GM12878 (cell line): Measurements from ENCODE around the gene TLE3. TPM values are rescaled to one million over a fixed set of nuclear protein-coding genes. Genes with fewer than 3 reads are reported as not detected.

ENCODE experiments used
- ATAC-seq: fragments of 200-7000 bp; cut with Tn5 transposase; 3 replicates; pipeline ENCODE4 v1.9.1; 2020; ENCODE audit warnings: mild to moderate bottlenecking, moderate library complexity
- BruUV-seq: library from RNA; stranded (reverse); fragments of 400-500 nt; replicated peaks from 2 replicates; lab custom pipeline; 2021; lab: Mats Ljungman, UMichigan
- CTCF ChIA-PET: fragments of 300-600 bp; sonication (Branson Sonifier 250); formaldehyde crosslinking; extraction: SDS; loops from one replicate; lab custom pipeline; 2021; ENCODE audit warnings: inconsistent platforms; lab: Yijun Ruan, JAX
- POLR2A ChIA-PET: fragments of 350-600 bp; formaldehyde crosslinking; extraction: SDS; loops from one replicate; lab custom pipeline; 2021; ENCODE audit warnings: inconsistent platforms; lab: Charles Lee
- RAD21 ChIA-PET: fragments of 300-600 bp; sonication (Branson Sonifier 250); formaldehyde crosslinking; loops from one replicate; lab custom pipeline; 2023; ENCODE audit warnings: antibody characterized with exemption; ENCODE audit not compliant: unreplicated experiment; lab: Charles Lee
- SMC1A ChIA-PET: fragments of 300-600 bp; sonication (Branson Sonifier 250); formaldehyde crosslinking; loops from one replicate; lab custom pipeline; 2023; ENCODE audit not compliant: unreplicated experiment, uncharacterized antibody; lab: Charles Lee
- DNase-seq: peaks from one replicate; pipeline ENCODE4 v3.0.0-alpha.2; 2011; ENCODE audit warnings: low read depth, low spot score
- FAIRE-seq: peaks from 3 replicates; lab custom pipeline; 2011; peaks lifted over from hg19 to GRCh38; lab: Jason Lieb, UNC
- H2AFZ ChIP-seq: 2 replicates; pipeline ENCODE4 v1.6.0; 2011; ENCODE audit warnings: low read depth, low read length, control low read depth; ENCODE audit not compliant: control insufficient read depth
- H3K27ac ChIP-seq: 2 replicates; pipeline ENCODE4 v1.5.1; 2011; ENCODE audit warnings: control low read depth; ENCODE audit not compliant: control insufficient read depth, insufficient read depth
- H3K27me3 ChIP-seq, 2 experiments: replicated peaks in 1 of 2; 2 replicates each; pipeline versions ENCODE4 v1.6.0 to v1.6.1; 2011; ENCODE audit warnings: low read length in 1 of 2; ENCODE audit not compliant: control insufficient read depth in 2 of 2, insufficient read depth in 2 of 2
- H3K36me3 ChIP-seq, 2 experiments: 2 replicates each; pipeline ENCODE4 v1.5.1; 2011; ENCODE audit warnings: low read length in 1 of 2; ENCODE audit not compliant: control insufficient read depth in 2 of 2, insufficient read depth in 2 of 2
- H3K4me1 ChIP-seq: 2 replicates; pipeline ENCODE4 v1.6.1; 2011; ENCODE audit warnings: mild to moderate bottlenecking, low read length, moderate library complexity, mixed read lengths; ENCODE audit not compliant: control insufficient read depth, insufficient read depth
- H3K4me2 ChIP-seq: 2 replicates; pipeline ENCODE4 v1.6.0; 2011; ENCODE audit warnings: control low read depth; ENCODE audit not compliant: control insufficient read depth, insufficient read depth
- H3K4me3 ChIP-seq: fragments of 200-600 bp; sonication (generic); 2 replicates; pipeline ENCODE4 v1.5.1; 2016
- H3K79me2 ChIP-seq: 2 replicates; pipeline ENCODE4 v1.6.0; 2011; ENCODE audit warnings: low read length; ENCODE audit not compliant: control insufficient read depth, insufficient read depth
- H3K9ac ChIP-seq: 2 replicates; pipeline ENCODE4 v1.8.0; 2011; ENCODE audit warnings: low read length, control low read depth, mixed read lengths; ENCODE audit not compliant: control insufficient read depth, insufficient read depth
- H3K9me3 ChIP-seq: replicated peaks from 3 replicates; pipeline ENCODE4 v1.5.1; 2011; ENCODE audit warnings: mild to moderate bottlenecking, low read length; ENCODE audit not compliant: control insufficient read depth, insufficient read depth
- H4K20me1 ChIP-seq: 2 replicates; pipeline ENCODE4 v1.6.0; 2011; ENCODE audit not compliant: control insufficient read depth, insufficient read depth
- BACH1 ChIP-seq: fragments of 450-650 bp; IDR thresholded peaks from 2 replicates; pipeline ENCODE4 v1.6.1; 2017; ENCODE audit warnings: mild to moderate bottlenecking, borderline replicate concordance
- CREM ChIP-seq: IDR thresholded peaks from 2 replicates; pipeline ENCODE4 v1.6.1; 2014; ENCODE audit warnings: antibody characterized with exemption, low read depth
- EGR1 ChIP-seq, 2 experiments: IDR thresholded peaks; 1 replicate in 1 of 2; 2 replicates in 1 of 2; pipeline ENCODE4 v1.6.1; 2011 to 2012; ENCODE audit warnings: low read depth in 2 of 2, low read length in 2 of 2, borderline replicate concordance in 1 of 2, mild to moderate bottlenecking in 1 of 2, moderate library complexity in 1 of 2
- EP300 ChIP-seq, 2 experiments: fragments of 150-350 bp in 1 of 2; IDR thresholded peaks; 2 replicates each; pipeline ENCODE4 v1.6.1; 2011 to 2012; ENCODE audit warnings: low read depth in 2 of 2, low read length in 2 of 2, borderline replicate concordance in 1 of 2, improper control_type of control experiment in 1 of 2, inconsistent platforms in 1 of 2; ENCODE audit not compliant: control insufficient read depth in 1 of 2
- JUNB ChIP-seq: IDR thresholded peaks from 2 replicates; pipeline ENCODE4 v1.6.1; 2016; ENCODE audit warnings: antibody characterized with exemption, mild to moderate bottlenecking
- MEF2A ChIP-seq: IDR thresholded peaks from 2 replicates; pipeline ENCODE4 v1.6.1; 2011; ENCODE audit warnings: low read depth, mild to moderate bottlenecking, low read length, moderate library complexity; ENCODE audit not compliant: insufficient read depth
- MTA3 ChIP-seq: IDR thresholded peaks from 2 replicates; pipeline ENCODE4 v1.6.1; 2012; ENCODE audit warnings: low read length, inconsistent platforms, borderline replicate concordance
- MYC ChIP-seq: IDR thresholded peaks from 2 replicates; pipeline ENCODE4 v1.6.1; 2011; ENCODE audit warnings: mild to moderate bottlenecking, low read length, moderate library complexity, inconsistent platforms; ENCODE audit not compliant: insufficient read depth, insufficient replicate concordance, insufficient read length, severe bottlenecking
- RAD21 ChIP-seq: IDR thresholded peaks from 2 replicates; pipeline ENCODE4 v1.6.1; 2011; ENCODE audit warnings: mild to moderate bottlenecking, low read depth, low read length, moderate library complexity; ENCODE audit not compliant: insufficient read depth
- RFX5 ChIP-seq: IDR thresholded peaks from 2 replicates; pipeline ENCODE4 v1.6.1; 2011; ENCODE audit warnings: low read depth, low read length, improper control_type of control experiment
- TCF7 ChIP-seq: IDR thresholded peaks from 2 replicates; pipeline ENCODE4 v1.6.1; 2014; ENCODE audit warnings: antibody characterized with exemption, borderline replicate concordance
- ZNF384 ChIP-seq: IDR thresholded peaks from 2 replicates; pipeline ENCODE4 v1.6.1; 2012; ENCODE audit warnings: low read depth, mild to moderate bottlenecking, low read length, improper control_type of control experiment, borderline replicate concordance
- WGBS: methylation state at CpG from one replicate; pipeline ENCODE4 v1.1.6; 2016; ENCODE audit warnings: low lambda C conversion rate; ENCODE audit not compliant: insufficient replicate concordance, insufficient coverage; ENCODE audit errors: missing lambda C conversion rate; 5-methylcytosine and 5-hydroxymethylcytosine counted together
- in situ Hi-C: fragments of 300-500 bp; cut with MboI; formaldehyde crosslinking; loops from 9 replicates; pipeline ENCODE4 v1.14.3; 2018; ENCODE audit warnings: mixed read lengths
- intact Hi-C: fragments of 100-400 bp; cut with micrococcal nuclease; formaldehyde crosslinking; loops from one replicate; pipeline ENCODE4 v1.14.2; 2022; ENCODE audit not compliant: unreplicated experiment
- polyA plus RNA-seq, 11 experiments: library from polyadenylated mRNA; depleted of rRNA in 4 of 11; unstranded in 6 of 11; stranded (reverse) in 5 of 11; fragments of >200 nt; fragmentation: Nextera tagmentation in 4 of 11; fragmentation: Illumina TruSeq in 1 of 11; extraction: Ambion mirVana in 4 of 11; extraction: Trizol in 1 of 11; gene quantifications; 1 replicate in 1 of 11; 2 replicates in 10 of 11; pipeline versions ENCODE4 v1.2.1 to v1.2.3, GENCODE V29; 2011 to 2016; ENCODE audit warnings: inconsistent platforms in 2 of 11, missing spikeins in 2 of 11, low read depth in 1 of 11
- total RNA-seq, 4 experiments: library from RNA; depleted of rRNA in 3 of 4; stranded (reverse); fragments of >200 nt in 3 of 4; fragmentation: Illumina TruSeq in 1 of 4; extraction: Trizol in 1 of 4; gene quantifications; 2 replicates each; pipeline versions ENCODE4 v1.2.1 to v1.2.3, GENCODE V29; 2013 to 2021
- TF ChIP-seq, protein P1 (sequence below): fragments of 450-650 bp; IDR thresholded peaks from 2 replicates; pipeline ENCODE4 v1.6.1; 2016; ENCODE audit warnings: mild to moderate bottlenecking
- TF ChIP-seq, protein P2 (sequence below): fragments of 450-650 bp; IDR thresholded peaks from 2 replicates; pipeline ENCODE4 v1.6.1; 2017; ENCODE audit warnings: mild to moderate bottlenecking, moderate library complexity

Gene TLE3
- total and polyA plus RNA-seq, 10 of the 15 experiments (the other 5 are each of a cell fraction or from before 2014, with no cell fraction given): 1.2 to 65.5 (median 9.7) TPM

DNA sequence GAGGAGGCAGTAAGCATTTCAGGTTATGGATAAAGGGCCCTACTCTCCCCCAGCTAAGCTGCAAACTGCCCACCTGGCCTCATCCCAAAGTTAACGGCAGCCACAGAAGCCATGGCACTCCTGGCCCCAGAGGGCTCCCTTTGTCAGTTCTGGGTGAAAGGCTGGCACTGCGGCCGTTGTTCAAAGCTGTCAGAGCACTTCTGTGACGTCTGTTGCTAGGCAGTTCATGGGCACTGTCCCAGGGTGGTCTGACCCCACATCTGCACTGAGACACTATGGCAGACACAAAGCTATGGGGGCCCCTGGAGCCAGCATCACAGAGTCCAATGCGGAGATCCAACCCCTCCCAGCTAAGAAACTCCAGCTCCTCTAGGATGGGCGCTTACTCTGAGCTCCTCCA is 30.0 kb downstream of the TLE3 start:
- Histone ChIP-seq H3K4me3 (no peak overlapping the region), H3K79me2 (no peaks in the 10 kb centered on the region), H3K9ac (no peak overlapping the region), H3K27me3 (no peaks in the 10 kb centered on the region), H2AFZ (no peak overlapping the region), H3K9me3 (no peaks in the 10 kb centered on the region), H3K4me2 (no peak overlapping the region), H3K27ac (no peak overlapping the region), H3K36me3 (peaks cover 42 to 68% of the 10 kb centered on the region in 2 experiments), H3K4me1 (no peaks in the 10 kb centered on the region), H4K20me1 (peaks cover 4% of the 10 kb centered on the region)
- POLR2A ChIA-PET: interaction anchor here (0.6 kb wide), 1 partner anchor 396 kb away, joined by 3 read pairs; no protein-coding TSS in a partner anchor
- ATAC-seq (no peak), FAIRE-seq (no peak), DNase-seq (no peak)
- 97% methylated on average over 6 of the region's 6 CpGs for WGBS
- SMC1A ChIA-PET: interaction anchor here (0.7 to 1.3 kb wide), 2 partner anchors 26 to 57 kb away, joined by 3 to 5 read pairs; no protein-coding TSS in a partner anchor
- TF ChIP-seq, protein P1, sequence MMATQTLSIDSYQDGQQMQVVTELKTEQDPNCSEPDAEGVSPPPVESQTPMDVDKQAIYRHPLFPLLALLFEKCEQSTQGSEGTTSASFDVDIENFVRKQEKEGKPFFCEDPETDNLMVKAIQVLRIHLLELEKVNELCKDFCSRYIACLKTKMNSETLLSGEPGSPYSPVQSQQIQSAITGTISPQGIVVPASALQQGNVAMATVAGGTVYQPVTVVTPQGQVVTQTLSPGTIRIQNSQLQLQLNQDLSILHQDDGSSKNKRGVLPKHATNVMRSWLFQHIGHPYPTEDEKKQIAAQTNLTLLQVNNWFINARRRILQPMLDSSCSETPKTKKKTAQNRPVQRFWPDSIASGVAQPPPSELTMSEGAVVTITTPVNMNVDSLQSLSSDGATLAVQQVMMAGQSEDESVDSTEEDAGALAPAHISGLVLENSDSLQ: no peak
- TF ChIP-seq JUNB (no peak), TCF7 (no peak), RFX5 (no peak), ZNF384 (no peak), EP300 (IDR thresholded peaks at IDR 0.05; ENCODE audit: borderline replicate concordance in 1 of 2, control insufficient read depth in 1 of 2, low read depth in 2 of 2, low read length in 2 of 2) (no peak), RAD21 (no peak), BACH1 (no peak), CREM (no peak), MEF2A (no peak), EGR1 (IDR thresholded peaks at IDR 0.05; ENCODE audit: borderline replicate concordance in 1 of 2, low read depth in 2 of 2, low read length in 2 of 2) (no peak), MTA3 (no peak), MYC (no peak)
- TF ChIP-seq, protein P2, sequence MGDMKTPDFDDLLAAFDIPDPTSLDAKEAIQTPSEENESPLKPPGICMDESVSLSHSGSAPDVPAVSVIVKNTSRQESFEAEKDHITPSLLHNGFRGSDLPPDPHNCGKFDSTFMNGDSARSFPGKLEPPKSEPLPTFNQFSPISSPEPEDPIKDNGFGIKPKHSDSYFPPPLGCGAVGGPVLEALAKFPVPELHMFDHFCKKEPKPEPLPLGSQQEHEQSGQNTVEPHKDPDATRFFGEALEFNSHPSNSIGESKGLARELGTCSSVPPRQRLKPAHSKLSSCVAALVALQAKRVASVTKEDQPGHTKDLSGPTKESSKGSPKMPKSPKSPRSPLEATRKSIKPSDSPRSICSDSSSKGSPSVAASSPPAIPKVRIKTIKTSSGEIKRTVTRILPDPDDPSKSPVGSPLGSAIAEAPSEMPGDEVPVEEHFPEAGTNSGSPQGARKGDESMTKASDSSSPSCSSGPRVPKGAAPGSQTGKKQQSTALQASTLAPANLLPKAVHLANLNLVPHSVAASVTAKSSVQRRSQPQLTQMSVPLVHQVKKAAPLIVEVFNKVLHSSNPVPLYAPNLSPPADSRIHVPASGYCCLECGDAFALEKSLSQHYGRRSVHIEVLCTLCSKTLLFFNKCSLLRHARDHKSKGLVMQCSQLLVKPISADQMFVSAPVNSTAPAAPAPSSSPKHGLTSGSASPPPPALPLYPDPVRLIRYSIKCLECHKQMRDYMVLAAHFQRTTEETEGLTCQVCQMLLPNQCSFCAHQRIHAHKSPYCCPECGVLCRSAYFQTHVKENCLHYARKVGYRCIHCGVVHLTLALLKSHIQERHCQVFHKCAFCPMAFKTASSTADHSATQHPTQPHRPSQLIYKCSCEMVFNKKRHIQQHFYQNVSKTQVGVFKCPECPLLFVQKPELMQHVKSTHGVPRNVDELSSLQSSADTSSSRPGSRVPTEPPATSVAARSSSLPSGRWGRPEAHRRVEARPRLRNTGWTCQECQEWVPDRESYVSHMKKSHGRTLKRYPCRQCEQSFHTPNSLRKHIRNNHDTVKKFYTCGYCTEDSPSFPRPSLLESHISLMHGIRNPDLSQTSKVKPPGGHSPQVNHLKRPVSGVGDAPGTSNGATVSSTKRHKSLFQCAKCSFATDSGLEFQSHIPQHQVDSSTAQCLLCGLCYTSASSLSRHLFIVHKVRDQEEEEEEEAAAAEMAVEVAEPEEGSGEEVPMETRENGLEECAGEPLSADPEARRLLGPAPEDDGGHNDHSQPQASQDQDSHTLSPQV: no peak
- RAD21 ChIA-PET: interaction anchor here (0.9 kb wide), 1 partner anchor 30 kb away, joined by 3 read pairs; the partner anchor contains the start of gene TLE3
- in situ Hi-C loops (no loop called here), intact Hi-C loops (no loop called here)
- CTCF ChIA-PET: interaction anchor here (0.7 kb wide), 1 partner anchor 13 kb away, joined by 3 read pairs; no protein-coding TSS in a partner anchor
- no TSS peak for BruUV-seq
